ENCODE data around the gene CTNNA3.
"Not testable (repeated sequence)": the region's sequence is repeated elsewhere in the genome, so short reads cannot be mapped to it uniquely, and the experiment has no call there.

DNA sequence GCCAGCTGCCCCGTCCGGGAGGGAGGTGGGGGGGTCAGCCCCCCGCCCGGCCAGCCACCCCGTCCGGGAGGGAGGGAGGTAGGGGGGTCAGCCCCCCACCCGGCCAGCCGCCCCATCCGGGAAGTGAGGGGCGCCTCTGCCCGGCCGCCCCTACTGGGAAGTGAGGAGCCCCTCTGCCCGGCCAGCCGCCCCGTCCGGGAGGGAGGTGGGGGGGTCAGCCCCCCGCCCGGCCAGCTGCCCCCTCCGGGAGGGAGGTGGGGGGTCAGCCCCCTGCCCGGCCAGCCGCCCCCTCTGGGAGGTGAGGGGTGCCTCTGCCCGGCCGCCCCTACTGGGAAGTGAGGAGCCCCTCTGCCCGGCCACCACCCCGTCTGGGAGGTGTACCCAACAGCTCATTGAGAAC, 4.1 kb downstream of the CTNNA3 start:
- TF ChIP-seq ATF3 (IDR thresholded peaks at IDR 0.05); YY1 (IDR thresholded peaks at IDR 0.05); TAF1 (conservative IDR thresholded peaks at IDR 0.05); ZBTB33 (IDR thresholded peaks at IDR 0.05); SP1 (IDR thresholded peaks at IDR 0.05); NR2F2 (IDR thresholded peaks at IDR 0.05); GABPA (IDR thresholded peaks at IDR 0.05 in 1 of 2, conservative IDR thresholded peaks at IDR 0.05 in 1 of 2): not testable (repeated sequence)
- TF ChIP-seq, protein P1, sequence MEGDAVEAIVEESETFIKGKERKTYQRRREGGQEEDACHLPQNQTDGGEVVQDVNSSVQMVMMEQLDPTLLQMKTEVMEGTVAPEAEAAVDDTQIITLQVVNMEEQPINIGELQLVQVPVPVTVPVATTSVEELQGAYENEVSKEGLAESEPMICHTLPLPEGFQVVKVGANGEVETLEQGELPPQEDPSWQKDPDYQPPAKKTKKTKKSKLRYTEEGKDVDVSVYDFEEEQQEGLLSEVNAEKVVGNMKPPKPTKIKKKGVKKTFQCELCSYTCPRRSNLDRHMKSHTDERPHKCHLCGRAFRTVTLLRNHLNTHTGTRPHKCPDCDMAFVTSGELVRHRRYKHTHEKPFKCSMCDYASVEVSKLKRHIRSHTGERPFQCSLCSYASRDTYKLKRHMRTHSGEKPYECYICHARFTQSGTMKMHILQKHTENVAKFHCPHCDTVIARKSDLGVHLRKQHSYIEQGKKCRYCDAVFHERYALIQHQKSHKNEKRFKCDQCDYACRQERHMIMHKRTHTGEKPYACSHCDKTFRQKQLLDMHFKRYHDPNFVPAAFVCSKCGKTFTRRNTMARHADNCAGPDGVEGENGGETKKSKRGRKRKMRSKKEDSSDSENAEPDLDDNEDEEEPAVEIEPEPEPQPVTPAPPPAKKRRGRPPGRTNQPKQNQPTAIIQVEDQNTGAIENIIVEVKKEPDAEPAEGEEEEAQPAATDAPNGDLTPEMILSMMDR (IDR thresholded peaks at IDR 0.05; ENCODE audit: low read depth, low read length, missing input control) = not testable (repeated sequence)
- TF ChIP-seq, protein P2, sequence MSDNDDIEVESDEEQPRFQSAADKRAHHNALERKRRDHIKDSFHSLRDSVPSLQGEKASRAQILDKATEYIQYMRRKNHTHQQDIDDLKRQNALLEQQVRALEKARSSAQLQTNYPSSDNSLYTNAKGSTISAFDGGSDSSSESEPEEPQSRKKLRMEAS (IDR thresholded peaks at IDR 0.05) = not testable (repeated sequence)
